HEK293T (cell line): Measurements from ENCODE around the gene PLCH2.

ENCODE experiments used
- BHLHE40 ChIP-seq: fragments of 450-650 bp; IDR thresholded peaks from 2 replicates; pipeline ENCODE4 v1.6.1; 2016; ENCODE audit warnings: mild to moderate bottlenecking, moderate library complexity, borderline replicate concordance
- CTBP1 ChIP-seq: fragments of 450-650 bp; IDR thresholded peaks from 2 replicates; pipeline ENCODE4 v1.6.1; 2016; ENCODE audit warnings: borderline replicate concordance
- ELF4 ChIP-seq: fragments of 450-650 bp; IDR thresholded peaks from 2 replicates; pipeline ENCODE4 v1.6.1; 2017; ENCODE audit warnings: antibody characterized with exemption
- FOXA1 ChIP-seq: fragments of 450-650 bp; IDR thresholded peaks from 2 replicates; pipeline ENCODE4 v1.6.1; 2016; ENCODE audit warnings: mild to moderate bottlenecking
- FOXK2 ChIP-seq: fragments of 450-650 bp; IDR thresholded peaks from 2 replicates; pipeline ENCODE4 v1.6.1; 2016; ENCODE audit warnings: mild to moderate bottlenecking
- FOXM1 ChIP-seq: fragments of 450-650 bp; IDR thresholded peaks from 2 replicates; pipeline ENCODE4 v1.6.1; 2017; ENCODE audit warnings: mild to moderate bottlenecking, borderline replicate concordance
- HDGF ChIP-seq: fragments of 450-650 bp; IDR thresholded peaks from 2 replicates; pipeline ENCODE4 v1.6.1; 2017; ENCODE audit warnings: antibody characterized with exemption, borderline replicate concordance
- L3MBTL2 ChIP-seq: fragments of 450-650 bp; conservative IDR thresholded peaks from 2 replicates; pipeline ENCODE4 v1.6.1; 2016; ENCODE audit warnings: mild to moderate bottlenecking
- LEF1 ChIP-seq: fragments of 450-650 bp; IDR thresholded peaks from 2 replicates; pipeline ENCODE4 v1.6.1; 2017; ENCODE audit warnings: mild to moderate bottlenecking, borderline replicate concordance
- SP1 ChIP-seq: fragments of 450-650 bp; IDR thresholded peaks from 2 replicates; pipeline ENCODE4 v1.6.1; 2017

DNA sequence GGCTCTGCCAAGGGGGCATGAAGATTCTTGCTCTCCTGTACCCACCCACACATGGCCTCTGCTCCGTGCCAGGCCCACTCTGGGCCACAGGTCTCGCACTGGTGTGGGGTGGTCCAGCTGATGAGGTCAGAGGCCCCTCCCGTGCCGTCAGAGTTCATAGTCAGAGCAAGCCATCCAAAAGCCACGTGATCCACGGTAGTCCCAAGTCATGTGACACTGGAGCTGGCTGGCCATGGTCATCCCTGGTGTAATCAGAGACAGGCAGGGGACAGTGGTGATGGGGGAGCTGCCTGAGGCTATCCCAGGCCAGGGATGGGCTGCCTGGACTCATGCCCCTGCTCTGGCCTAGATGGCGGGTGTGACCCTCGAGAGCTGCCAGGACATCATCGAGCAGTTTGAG, 10.5 kb downstream of the PLCH2 start:
- TF ChIP-seq SP1 (no peak), ELF4 (no peak), CTBP1 (no peak), FOXK2 (no peak), L3MBTL2 (no peak), FOXM1 (no peak), LEF1 (no peak), BHLHE40 (no peak), FOXA1 (no peak), HDGF (no peak)
